ENCODE results near the gene ENSA. TPM values are rescaled to one million over a fixed set of nuclear protein-coding genes. Genes with fewer than 3 reads are reported as not detected.
"Not testable (repeated sequence)": the region's sequence is repeated elsewhere in the genome, so short reads cannot be mapped to it uniquely, and the experiment has no call there.

The ENSA gene
- total RNA-seq, 1 donor from 2014 or later, result 181 TPM

GRCh38 chr1:150621497-150622302 is 7.7 kb downstream of the ENSA start:
- DNase-seq (ENCODE audit: low spot score), result peak; percentile 54

GRCh38 chr1:150620919-150621318 is 8.5 kb downstream of the ENSA start:
- no peak for DNase-seq (ENCODE audit: low spot score)

- peak; percentile 48 for DNase-seq (ENCODE audit: low spot score)
Observed at GRCh38 chr1:150619576-150620509, 9.6 kb downstream of the ENSA start.

DNA sequence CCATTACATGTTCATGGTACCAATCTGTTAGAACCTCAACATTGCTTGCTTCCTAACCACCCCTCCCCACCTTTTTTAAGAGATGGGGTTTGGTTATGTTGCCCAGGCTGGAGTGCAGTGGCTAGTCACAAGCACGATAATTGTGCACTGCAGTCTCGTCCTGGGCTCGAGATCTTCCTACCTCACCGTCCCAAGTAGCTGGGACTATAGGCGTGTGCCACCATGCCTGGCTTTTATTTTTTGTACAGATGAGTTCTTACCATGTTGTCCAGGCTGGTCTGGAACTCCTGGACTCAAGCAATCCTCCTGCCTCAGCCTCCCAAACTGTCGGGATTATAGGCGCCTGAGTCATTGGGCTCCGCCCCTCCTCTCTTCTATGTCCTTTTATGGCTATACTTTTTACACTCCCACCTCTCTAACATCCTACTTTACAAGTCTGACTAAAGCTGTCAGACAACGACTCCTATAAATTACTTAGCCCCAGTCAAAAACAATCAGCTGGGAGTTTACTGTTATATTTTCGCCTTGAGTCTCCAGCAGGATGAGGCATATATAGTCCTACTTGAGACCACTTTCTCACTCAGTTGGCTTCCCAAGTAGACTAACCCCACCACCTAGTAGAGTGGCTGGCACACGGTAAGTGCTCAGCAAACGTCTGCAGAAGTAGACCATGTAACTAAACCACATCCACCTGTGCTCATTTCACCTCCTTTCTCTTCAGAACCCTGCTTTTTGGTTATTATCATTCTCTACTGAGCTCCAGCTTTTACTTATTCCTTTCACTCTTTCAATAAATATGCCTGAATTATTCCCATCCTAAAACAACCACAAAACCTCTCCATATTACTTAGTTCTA is 13.8 kb downstream of the ENSA start:
- DNase-seq (ENCODE audit: low spot score), result no peak

- DNase-seq (ENCODE audit: low spot score), result peak; percentile 45
Observed at GRCh38 chr1:150613061-150613920, 16.1 kb downstream of the ENSA start.

GRCh38 chr1:150612014-150612345 is 17.4 kb downstream of the ENSA start:
- DNase-seq (ENCODE audit: low spot score), result no peak

GRCh38 chr1:150610576-150610975 is 18.8 kb downstream of the ENSA start:
- DNase-seq (ENCODE audit: low spot score), result no peak

DNA sequence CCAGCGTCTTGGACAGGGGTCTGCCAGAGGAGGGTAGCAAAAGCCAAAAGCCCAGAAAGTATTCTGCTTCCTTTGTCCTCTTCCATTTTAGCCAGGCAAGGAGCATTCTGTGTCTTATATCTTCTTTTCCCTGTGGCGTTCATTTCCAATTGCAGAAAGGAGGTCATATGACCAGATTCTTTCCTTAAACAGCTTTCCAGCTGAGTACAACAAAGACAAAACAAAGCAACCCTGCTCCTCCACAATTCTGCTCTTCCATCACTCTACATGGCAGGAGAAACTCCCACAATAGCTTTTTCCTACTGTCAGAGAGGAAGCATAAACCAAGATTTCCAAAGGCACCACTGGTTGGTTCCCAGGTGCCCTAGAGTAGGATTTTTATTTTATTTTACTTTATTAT is 19.7 kb downstream of the ENSA start:
- DNase-seq (ENCODE audit: low spot score), result no peak

DNA sequence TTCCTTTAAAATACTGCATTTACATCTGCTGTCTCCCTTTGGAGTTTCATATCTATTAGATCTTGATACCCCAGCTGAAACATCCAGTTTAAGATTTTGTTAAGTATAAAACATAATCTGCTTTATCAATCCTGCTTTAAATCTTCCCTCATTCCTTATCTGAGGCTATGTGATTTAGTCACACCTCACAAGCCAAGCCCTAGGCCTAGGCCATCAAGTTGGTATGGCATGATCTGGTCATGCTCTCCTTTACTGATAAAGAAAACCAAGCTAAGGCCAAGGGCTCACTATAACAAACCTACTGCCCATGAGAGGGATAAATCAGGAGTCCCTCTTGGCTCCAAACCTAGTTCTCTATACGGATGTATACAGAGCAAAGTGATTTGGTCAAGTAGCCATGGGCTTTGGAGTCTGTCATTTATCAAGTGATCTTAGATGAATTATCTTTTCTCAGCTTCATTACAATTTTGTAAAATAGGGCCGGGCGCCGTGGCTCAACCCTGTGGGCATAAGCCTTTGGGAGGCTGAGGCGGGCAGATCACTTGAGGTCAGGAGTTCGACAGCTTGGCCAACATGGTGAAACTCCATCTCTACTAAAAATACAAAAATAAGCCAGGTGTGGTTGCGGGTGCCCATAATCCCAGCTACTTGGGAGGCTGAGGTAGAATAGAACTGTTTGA is 22.8 kb downstream of the ENSA start:
- DNase-seq (ENCODE audit: low spot score), result no peak

- not testable (repeated sequence) for DNase-seq (ENCODE audit: low spot score)
Observed at GRCh38 chr1:150605451-150605731, 24.0 kb downstream of the ENSA start.

GRCh38 chr1:150604226-150604588 is 25.2 kb downstream of the ENSA start:
- DNase-seq (ENCODE audit: low spot score), result no peak

DNA sequence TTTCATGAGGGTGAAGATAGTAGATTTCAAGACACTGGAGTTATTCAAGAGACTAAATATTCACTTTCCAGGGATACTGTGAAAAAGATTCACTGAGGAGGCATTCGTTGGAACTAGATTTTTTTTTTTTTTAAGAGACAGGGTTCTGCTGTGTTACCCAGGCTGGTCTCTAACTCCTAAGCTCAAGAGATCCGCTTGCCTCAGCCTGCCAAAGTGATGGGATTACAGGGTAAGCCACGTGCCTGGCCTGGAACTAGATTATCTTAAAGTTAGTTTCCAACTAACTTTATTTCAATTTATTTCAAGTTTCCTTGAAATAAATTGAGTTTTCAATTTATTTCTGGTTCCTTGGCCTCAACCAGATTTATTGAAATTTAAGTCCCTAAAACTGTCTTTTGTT is 25.7 kb downstream of the ENSA start:
- DNase-seq (ENCODE audit: low spot score), result no peak

DNA sequence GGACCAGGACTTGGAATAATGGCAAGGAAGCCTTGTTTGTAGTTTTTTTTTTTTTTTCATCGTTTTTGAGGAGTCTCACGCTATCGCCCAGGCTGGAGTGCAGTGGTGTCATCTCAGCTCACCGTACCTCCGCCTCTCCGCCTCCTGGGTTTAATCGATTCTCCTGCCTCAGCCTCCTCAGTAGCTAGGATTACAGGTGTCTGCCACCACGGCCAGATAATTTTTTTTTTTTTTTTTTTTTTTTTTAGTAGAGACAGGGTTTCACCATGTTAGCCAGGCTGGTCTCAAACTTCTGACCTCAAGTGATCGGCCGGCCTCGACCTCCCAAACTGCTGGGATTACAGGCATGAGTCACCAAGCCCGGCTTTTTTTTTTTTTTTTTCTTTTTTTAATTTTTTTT is 27.0 kb downstream of the ENSA start:
- DNase-seq (ENCODE audit: low spot score), result not testable (repeated sequence)

DNA sequence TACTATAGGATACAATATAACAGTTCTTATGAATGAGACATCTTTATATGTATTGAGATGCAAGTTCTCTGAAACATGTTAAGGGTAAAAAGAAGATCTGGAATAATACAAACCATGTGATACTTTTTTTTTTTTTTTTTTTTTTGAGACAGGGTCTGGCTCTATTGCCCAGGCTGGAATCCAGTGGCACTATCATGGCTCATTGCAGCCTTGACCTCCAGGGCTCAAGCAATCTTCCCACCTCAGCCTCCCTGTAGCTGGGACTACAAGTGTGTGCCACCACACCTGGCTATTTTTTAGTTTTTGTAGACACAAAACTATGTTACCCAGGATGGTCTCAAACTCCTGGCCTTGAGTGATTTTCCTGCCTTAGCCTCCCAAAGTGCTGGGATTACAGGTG is 27.9 kb downstream of the ENSA start:
- DNase-seq (ENCODE audit: low spot score), result no peak

DNA sequence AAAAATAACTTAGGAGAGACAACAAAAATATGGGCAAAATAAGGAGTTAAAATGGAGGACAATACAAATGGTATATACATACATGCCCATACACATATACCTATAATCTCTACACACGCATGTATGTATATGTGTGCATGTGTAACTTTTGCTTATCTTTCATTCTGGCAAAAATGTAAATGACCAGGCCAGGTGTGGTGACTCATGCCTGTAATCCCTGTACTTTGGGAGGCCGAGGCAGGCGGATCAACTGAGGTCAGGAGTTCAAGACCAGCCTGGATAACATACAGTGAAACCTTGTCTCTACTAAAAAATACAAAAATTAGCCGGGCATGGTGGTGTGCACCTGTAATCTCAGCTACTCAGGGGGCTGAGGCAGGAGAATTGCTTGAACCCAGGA is 31.1 kb downstream of the ENSA start:
- not testable (repeated sequence) for DNase-seq (ENCODE audit: low spot score)

DNA sequence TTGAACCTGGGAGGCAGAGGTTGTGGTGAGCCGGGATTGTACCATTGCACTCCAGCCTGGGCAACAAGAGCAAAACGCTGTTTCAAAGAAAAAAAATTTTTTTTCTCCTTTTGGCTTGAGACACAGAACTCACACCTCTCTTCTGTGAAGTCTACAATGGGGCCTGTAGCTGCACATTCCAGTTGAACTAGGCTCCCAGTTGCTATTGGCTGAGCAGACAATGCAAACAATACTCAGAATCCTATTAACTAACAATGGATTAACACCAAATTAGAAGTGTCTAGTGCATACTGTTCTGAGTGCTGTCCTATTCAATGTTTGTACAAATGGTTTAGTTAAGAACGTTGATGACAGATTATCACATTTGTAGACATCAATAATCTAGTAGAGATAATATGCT is 32.4 kb downstream of the ENSA start:
- DNase-seq (ENCODE audit: low spot score), result no peak

GRCh38 chr1:150596095-150596892 is 33.1 kb downstream of the ENSA start:
- DNase-seq (ENCODE audit: low spot score), result no peak

GRCh38 chr1:150582371-150582770 is 47.0 kb downstream of the ENSA start:
- no peak for DNase-seq (ENCODE audit: low spot score)

- not testable (repeated sequence) for DNase-seq (ENCODE audit: low spot score)
Observed at GRCh38 chr1:150581962-150582361, 47.5 kb downstream of the ENSA start.

DNA sequence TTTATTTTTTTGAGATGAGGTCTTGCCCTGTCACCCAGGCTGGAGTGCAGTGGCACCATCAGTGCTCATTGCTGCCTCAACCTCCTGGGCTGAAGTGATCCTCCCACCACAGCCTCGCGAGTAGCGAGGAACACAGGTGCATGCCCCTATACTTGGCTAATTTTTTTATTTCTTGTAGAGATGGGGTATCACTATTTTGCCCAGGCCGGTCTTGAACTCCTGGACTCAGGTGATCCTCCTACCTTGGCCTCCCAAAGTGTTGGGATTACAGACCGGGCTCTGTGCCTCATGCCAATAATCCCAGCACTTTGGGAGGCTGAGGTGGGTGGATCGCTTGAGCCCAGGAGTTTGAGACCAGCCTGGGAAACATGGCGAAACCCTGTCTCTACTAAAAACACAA is 48.0 kb downstream of the ENSA start:
- DNase-seq (ENCODE audit: low spot score), result not testable (repeated sequence)
